Measurements from ENCODE around the gene ZNRF1. TPM values are rescaled to one million over a fixed set of nuclear protein-coding genes. Genes with fewer than 3 reads are reported as not detected.

The ZNRF1 gene
- total and polyA plus RNA-seq, 2 of the 13 experiments (the other 11 are each of a cell fraction or from before 2014, with no cell fraction given) = 43.9 to 58.7 TPM

DNA sequence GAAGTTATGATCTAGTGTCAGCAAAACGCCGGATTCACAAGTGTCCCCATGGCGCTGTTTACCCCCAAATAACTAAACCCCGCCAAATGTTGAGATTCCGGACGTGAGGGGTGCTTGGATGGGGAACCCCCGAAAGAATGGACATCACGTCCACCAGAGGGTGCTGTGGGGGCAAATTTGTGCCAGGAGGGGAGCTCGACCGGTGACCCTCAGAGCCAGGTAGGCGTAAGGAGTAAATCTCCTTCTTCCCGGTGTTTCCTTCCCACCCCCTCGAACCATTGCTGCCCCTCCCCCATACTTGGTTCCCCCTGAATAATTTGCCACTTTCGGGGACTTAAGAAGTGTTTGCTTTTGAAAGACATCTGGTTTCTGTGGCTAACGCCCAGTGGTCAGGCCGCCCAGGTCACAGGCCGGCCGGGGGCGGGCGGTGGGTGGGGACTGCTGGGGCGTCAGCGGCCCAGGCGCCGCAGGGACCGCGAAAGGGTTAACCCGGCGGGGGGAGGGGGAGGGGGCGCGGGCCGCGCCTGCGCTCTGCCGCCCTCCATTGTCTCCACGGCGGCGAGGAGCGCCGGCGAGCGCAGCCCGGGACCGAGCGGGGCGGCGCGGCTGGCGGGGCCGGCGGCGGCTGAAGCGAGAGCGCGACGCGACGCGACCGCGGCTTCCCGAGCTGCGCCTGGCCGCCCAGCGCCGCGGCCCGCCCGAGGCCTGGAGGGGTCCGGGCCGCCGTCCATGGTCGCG lies at the start of gene ZNRF1 (continued):
- TF ChIP-seq, protein P1, sequence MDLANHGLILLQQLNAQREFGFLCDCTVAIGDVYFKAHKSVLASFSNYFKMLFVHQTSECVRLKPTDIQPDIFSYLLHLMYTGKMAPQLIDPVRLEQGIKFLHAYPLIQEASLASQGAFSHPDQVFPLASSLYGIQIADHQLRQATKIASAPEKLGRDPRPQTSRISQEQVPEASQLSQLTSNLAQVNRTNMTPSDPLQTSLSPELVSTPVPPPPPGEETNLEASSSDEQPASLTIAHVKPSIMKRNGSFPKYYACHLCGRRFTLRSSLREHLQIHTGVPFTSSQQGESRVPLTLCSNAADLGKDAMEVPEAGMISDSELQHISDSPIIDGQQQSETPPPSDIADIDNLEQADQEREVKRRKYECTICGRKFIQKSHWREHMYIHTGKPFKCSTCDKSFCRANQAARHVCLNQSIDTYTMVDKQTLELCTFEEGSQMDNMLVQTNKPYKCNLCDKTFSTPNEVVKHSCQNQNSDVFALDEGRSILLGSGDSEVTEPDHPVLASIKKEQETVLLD (CRISPR knock-in tag; IDR thresholded peaks at IDR 0.05; ENCODE audit: low read depth) = no peak; the same call in 1 of the 2 replicates
- TF ChIP-seq WIZ (CRISPR knock-in tag; IDR thresholded peaks at IDR 0.05) (no peak), ZNF326 (CRISPR knock-in tag; IDR thresholded peaks at IDR 0.05; ENCODE audit: borderline replicate concordance) (no peak), ZBTB7B (CRISPR knock-in tag; IDR thresholded peaks at IDR 0.05) (peak; percentile 80), ZNF44 (CRISPR knock-in tag; IDR thresholded peaks at IDR 0.05) (no peak), THAP8 (CRISPR knock-in tag; IDR thresholded peaks at IDR 0.05; ENCODE audit: borderline replicate concordance) (no peak), KLF9 (CRISPR knock-in tag; IDR thresholded peaks at IDR 0.05; ENCODE audit: low read depth) (no peak), FLYWCH1 (CRISPR knock-in tag; IDR thresholded peaks at IDR 0.05) (no peak), ZFP36L1 (CRISPR knock-in tag; IDR thresholded peaks at IDR 0.05) (0 out of 2 replicates have a peak, but pooled peaks have one; percentile 44), ZNF235 (CRISPR knock-in tag; IDR thresholded peaks at IDR 0.05; ENCODE audit: borderline replicate concordance) (no peak), AGO2 (optimal IDR thresholded peaks at IDR 0.05; ENCODE audit: low read depth, low read length) (no peak), ZNF468 (CRISPR knock-in tag; IDR thresholded peaks at IDR 0.05) (no peak), GTF3A (CRISPR knock-in tag; conservative IDR thresholded peaks at IDR 0.05) (no peak), GLI4 (CRISPR knock-in tag; IDR thresholded peaks at IDR 0.05; ENCODE audit: borderline replicate concordance) (no peak), E2F2 (CRISPR knock-in tag; IDR thresholded peaks at IDR 0.05; ENCODE audit: borderline replicate concordance) (no peak)
- TF ChIP-seq, protein P2, sequence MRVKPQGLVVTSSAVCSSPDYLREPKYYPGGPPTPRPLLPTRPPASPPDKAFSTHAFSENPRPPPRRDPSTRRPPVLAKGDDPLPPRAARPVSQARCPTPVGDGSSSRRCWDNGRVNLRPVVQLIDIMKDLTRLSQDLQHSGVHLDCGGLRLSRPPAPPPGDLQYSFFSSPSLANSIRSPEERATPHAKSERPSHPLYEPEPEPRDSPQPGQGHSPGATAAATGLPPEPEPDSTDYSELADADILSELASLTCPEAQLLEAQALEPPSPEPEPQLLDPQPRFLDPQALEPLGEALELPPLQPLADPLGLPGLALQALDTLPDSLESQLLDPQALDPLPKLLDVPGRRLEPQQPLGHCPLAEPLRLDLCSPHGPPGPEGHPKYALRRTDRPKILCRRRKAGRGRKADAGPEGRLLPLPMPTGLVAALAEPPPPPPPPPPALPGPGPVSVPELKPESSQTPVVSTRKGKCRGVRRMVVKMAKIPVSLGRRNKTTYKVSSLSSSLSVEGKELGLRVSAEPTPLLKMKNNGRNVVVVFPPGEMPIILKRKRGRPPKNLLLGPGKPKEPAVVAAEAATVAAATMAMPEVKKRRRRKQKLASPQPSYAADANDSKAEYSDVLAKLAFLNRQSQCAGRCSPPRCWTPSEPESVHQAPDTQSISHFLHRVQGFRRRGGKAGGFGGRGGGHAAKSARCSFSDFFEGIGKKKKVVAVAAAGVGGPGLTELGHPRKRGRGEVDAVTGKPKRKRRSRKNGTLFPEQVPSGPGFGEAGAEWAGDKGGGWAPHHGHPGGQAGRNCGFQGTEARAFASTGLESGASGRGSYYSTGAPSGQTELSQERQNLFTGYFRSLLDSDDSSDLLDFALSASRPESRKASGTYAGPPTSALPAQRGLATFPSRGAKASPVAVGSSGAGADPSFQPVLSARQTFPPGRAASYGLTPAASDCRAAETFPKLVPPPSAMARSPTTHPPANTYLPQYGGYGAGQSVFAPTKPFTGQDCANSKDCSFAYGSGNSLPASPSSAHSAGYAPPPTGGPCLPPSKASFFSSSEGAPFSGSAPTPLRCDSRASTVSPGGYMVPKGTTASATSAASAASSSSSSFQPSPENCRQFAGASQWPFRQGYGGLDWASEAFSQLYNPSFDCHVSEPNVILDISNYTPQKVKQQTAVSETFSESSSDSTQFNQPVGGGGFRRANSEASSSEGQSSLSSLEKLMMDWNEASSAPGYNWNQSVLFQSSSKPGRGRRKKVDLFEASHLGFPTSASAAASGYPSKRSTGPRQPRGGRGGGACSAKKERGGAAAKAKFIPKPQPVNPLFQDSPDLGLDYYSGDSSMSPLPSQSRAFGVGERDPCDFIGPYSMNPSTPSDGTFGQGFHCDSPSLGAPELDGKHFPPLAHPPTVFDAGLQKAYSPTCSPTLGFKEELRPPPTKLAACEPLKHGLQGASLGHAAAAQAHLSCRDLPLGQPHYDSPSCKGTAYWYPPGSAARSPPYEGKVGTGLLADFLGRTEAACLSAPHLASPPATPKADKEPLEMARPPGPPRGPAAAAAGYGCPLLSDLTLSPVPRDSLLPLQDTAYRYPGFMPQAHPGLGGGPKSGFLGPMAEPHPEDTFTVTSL (CRISPR knock-in tag; IDR thresholded peaks at IDR 0.05; ENCODE audit: borderline replicate concordance) = peak; percentile 58; the same call in 1 of the 2 replicates
- TF ChIP-seq, protein P3, sequence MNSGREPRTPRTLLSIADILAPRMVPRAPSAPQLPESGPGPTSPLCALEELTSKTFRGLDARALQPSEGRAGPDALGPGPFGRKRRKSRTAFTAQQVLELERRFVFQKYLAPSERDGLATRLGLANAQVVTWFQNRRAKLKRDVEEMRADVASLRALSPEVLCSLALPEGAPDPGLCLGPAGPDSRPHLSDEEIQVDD (CRISPR knock-in tag; IDR thresholded peaks at IDR 0.05; ENCODE audit: borderline replicate concordance) = no peak
- TF ChIP-seq, protein P4, sequence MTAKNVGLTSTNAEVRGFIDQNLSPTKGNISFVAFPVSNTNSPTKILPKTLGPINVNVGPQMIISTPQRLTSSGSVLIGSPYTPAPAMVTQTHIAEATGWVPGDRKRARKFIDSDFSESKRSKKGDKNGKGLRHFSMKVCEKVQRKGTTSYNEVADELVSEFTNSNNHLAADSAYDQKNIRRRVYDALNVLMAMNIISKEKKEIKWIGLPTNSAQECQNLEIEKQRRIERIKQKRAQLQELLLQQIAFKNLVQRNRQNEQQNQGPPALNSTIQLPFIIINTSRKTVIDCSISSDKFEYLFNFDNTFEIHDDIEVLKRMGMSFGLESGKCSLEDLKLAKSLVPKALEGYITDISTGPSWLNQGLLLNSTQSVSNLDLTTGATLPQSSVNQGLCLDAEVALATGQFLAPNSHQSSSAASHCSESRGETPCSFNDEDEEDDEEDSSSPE (CRISPR knock-in tag; IDR thresholded peaks at IDR 0.05) = peak; percentile 13; the same call in 1 of the 2 replicates

Measured in HepG2 (cell line).